Measurements from ENCODE around the gene ELMO1.

The ELMO1 gene

GRCh38 chr7:36945612-36946400, 502.9 kb downstream of the ELMO1 start:
- TF ChIP-seq EZH2 (IDR thresholded peaks at IDR 0.05; ENCODE audit: borderline replicate concordance, low read depth, low read length, severe bottlenecking) (no peak), CTCF (IDR thresholded peaks at IDR 0.05; ENCODE audit: borderline replicate concordance, extremely low read depth, low read length, poor library complexity, severe bottlenecking) (no peak)
- no peak overlapping the region for H3K4me3 ChIP-seq (ENCODE audit: low read depth in 1 of 2, low read length in 2 of 2)
- ATAC-seq (ENCODE audit: insufficient read depth, low read depth) (no peak), DNase-seq (no peak)
- peaks cover 3% of the 10 kb centered on the region; the same call in 1 of the 2 replicates for H3K4me1 ChIP-seq (ENCODE audit: insufficient read depth, low read length)
- no peaks in the 10 kb centered on the region for H3K36me3 ChIP-seq (ENCODE audit: insufficient read depth, low read length)
- H4K20me1 ChIP-seq (ENCODE audit: insufficient read depth, low read length): no peaks in the 10 kb centered on the region
- no peaks in the 10 kb centered on the region for H3K9me3 ChIP-seq (ENCODE audit: insufficient read depth, low read length, severe bottlenecking)
- H3K4me2 ChIP-seq (ENCODE audit: insufficient read depth, low read length): no peak overlapping the region
- no peaks in the 10 kb centered on the region for H3K27me3 ChIP-seq (ENCODE audit: insufficient read depth, low read length, poor library complexity)
- no peaks in the 10 kb centered on the region for H3K79me2 ChIP-seq (ENCODE audit: insufficient read depth, low read length)
- no peak overlapping the region for H3K27ac ChIP-seq (ENCODE audit: low read length)
- no peak overlapping the region for H2AFZ ChIP-seq (ENCODE audit: low read depth, low read length)
- no peak overlapping the region for H3K9ac ChIP-seq (ENCODE audit: low read depth, low read length)

- H3K4me3 ChIP-seq (ENCODE audit: low read depth in 1 of 2, low read length in 2 of 2): no peak overlapping the region
- DNase-seq (no peak), ATAC-seq (ENCODE audit: insufficient read depth, low read depth) (no peak)
- TF ChIP-seq CTCF (IDR thresholded peaks at IDR 0.05; ENCODE audit: borderline replicate concordance, extremely low read depth, low read length, poor library complexity, severe bottlenecking) (no peak), EZH2 (IDR thresholded peaks at IDR 0.05; ENCODE audit: borderline replicate concordance, low read depth, low read length, severe bottlenecking) (no peak)
- H3K9ac ChIP-seq (ENCODE audit: low read depth, low read length): no peak overlapping the region
- no peaks in the 10 kb centered on the region for H3K36me3 ChIP-seq (ENCODE audit: insufficient read depth, low read length)
- no peaks in the 10 kb centered on the region for H3K79me2 ChIP-seq (ENCODE audit: insufficient read depth, low read length)
- no peak overlapping the region for H2AFZ ChIP-seq (ENCODE audit: low read depth, low read length)
- H3K4me2 ChIP-seq (ENCODE audit: insufficient read depth, low read length): no peak overlapping the region
- H3K9me3 ChIP-seq (ENCODE audit: insufficient read depth, low read length, severe bottlenecking): no peaks in the 10 kb centered on the region
- no peak overlapping the region for H3K27ac ChIP-seq (ENCODE audit: low read length)
- no peaks in the 10 kb centered on the region for H3K27me3 ChIP-seq (ENCODE audit: insufficient read depth, low read length, poor library complexity)
- H3K4me1 ChIP-seq (ENCODE audit: insufficient read depth, low read length): peaks cover 13% of the 10 kb centered on the region
- H4K20me1 ChIP-seq (ENCODE audit: insufficient read depth, low read length): no peaks in the 10 kb centered on the region
Measured at GRCh38 chr7:36944838-36945237, 503.8 kb downstream of the ELMO1 start.

GRCh38 chr7:36943591-36944435, 504.9 kb downstream of the ELMO1 start:
- no peak for TF ChIP-seq CTCF (IDR thresholded peaks at IDR 0.05; ENCODE audit: borderline replicate concordance, extremely low read depth, low read length, poor library complexity, severe bottlenecking)
- TF ChIP-seq EZH2 (IDR thresholded peaks at IDR 0.05; ENCODE audit: borderline replicate concordance, low read depth, low read length, severe bottlenecking): no peak
- H3K27ac ChIP-seq (ENCODE audit: low read length): no peak overlapping the region
- no peak overlapping the region for H3K4me2 ChIP-seq (ENCODE audit: insufficient read depth, low read length)
- peaks cover 23% of the 10 kb centered on the region for H3K4me1 ChIP-seq (ENCODE audit: insufficient read depth, low read length)
- no peaks in the 10 kb centered on the region for H3K79me2 ChIP-seq (ENCODE audit: insufficient read depth, low read length)
- ATAC-seq (ENCODE audit: insufficient read depth, low read depth): no peak
- H3K4me3 ChIP-seq (ENCODE audit: low read depth in 1 of 2, low read length in 2 of 2): no peak overlapping the region
- H3K9me3 ChIP-seq (ENCODE audit: insufficient read depth, low read length, severe bottlenecking): no peaks in the 10 kb centered on the region
- H4K20me1 ChIP-seq (ENCODE audit: insufficient read depth, low read length): no peaks in the 10 kb centered on the region
- no peaks in the 10 kb centered on the region for H3K36me3 ChIP-seq (ENCODE audit: insufficient read depth, low read length)
- no peak overlapping the region for H2AFZ ChIP-seq (ENCODE audit: low read depth, low read length)
- no peak for DNase-seq
- H3K9ac ChIP-seq (ENCODE audit: low read depth, low read length): no peak overlapping the region
- no peaks in the 10 kb centered on the region for H3K27me3 ChIP-seq (ENCODE audit: insufficient read depth, low read length, poor library complexity)

All from DND-41 (cell line).